HFF-Myc (cell line): Measurements from ENCODE around the gene FAM234B.

ENCODE experiments used
- DNase-seq: peaks from one replicate; pipeline ENCODE4 v3.0.0-alpha.2; 2011; ENCODE audit warnings: low read depth; ENCODE audit errors: extremely low read depth
- H3K4me3 ChIP-seq: replicated peaks from 2 replicates; pipeline ENCODE4 v1.5.1; 2011; ENCODE audit warnings: low read depth, mild to moderate bottlenecking, control low read depth, low read length
- CTCF ChIP-seq: IDR thresholded peaks from 2 replicates; pipeline ENCODE4 v1.5.1; 2012; ENCODE audit warnings: mild to moderate bottlenecking, low read depth, low read length, control low read depth; ENCODE audit errors: missing control alignments

FAM234B gene

GRCh38 chr12:13093848-13094220, 49.7 kb downstream of the FAM234B start:
- no peak overlapping the region for H3K4me3 ChIP-seq
- TF ChIP-seq CTCF: no peak
- no peak for DNase-seq

DNA sequence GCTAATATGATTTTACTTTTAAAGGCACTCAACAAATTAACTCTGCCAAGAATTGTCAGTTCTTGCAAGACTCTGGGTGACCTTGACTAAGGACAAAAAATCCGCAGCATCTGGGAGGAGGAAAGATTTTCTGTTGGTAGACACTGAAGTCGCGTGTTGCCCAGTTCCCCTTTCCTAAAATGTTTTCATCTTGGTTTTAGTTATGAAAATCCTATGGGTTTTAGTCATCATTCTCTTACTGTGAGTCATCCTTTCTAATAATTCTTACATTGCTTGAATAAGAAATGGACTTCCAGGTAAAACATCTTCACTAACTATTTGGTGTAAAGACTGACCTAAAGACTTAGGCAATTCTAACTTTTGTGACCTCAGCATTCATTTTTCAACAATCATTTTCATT, 50.2 kb downstream of the FAM234B start:
- DNase-seq: no peak
- no peak overlapping the region for H3K4me3 ChIP-seq
- TF ChIP-seq CTCF: no peak

DNA sequence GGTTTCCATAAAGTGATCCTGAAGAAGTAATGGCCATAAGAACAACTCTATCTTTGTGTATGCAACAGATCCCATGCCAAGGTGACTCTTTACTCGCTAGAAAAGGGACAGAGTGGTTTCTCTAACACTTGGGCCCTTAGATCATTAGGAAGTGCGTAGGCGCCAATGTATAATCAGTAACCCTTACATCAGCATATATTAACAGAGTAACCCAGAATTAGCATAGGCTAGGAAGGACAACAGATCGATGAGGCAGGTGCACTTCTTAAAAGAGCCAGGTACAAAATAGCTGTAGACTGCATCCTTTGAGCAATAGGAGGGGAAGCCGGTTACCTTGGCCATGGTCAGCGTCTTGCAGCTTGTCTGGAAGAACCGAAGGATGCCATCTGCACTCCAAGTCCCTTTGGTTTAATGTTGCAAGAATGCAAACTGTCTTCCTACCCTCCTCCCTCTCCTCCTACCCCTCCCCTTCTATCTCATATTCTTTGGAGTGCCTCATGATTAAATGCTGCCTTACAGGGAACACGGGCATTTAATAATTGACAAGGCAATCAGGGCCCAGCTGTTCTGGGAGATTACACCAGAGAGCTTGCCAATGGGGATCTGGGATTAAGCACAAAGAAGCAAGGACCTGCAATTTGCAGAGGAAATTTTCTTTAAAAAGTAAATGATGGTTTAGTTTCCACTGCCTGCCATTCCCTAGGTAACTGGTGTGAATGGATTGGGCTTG, 51.2 kb downstream of the FAM234B start:
- H3K4me3 ChIP-seq: no peak overlapping the region
- no peak for TF ChIP-seq CTCF
- no peak for DNase-seq

DNA sequence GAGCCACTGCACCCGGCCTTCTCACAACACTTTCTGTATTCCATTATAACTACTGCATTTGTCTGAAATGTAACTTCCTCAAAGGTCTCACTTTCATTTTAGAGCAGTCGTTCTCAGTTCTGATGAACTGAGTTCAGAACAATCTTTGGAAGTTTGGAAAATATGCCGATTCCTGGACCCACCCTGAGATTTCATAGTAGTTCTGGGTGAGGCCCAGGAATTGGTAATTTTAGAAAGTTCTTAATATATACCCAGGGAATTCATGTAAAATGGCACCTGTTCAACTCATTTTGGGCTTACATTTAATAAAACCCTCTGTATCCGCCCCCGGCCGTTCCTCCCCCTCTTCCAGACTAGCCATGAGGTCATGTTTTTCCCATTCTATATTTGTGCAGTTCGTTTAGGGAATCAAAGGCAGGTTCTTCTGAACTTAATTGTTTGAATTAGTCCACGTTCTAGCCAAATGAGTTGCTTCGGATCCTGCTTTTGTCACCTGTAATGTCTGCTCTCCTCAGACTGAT, 53.4 kb downstream of the FAM234B start:
- H3K4me3 ChIP-seq: peak overlapping the region; percentile 10; the same call in 1 of the 2 replicates
- TF ChIP-seq CTCF: no peak

DNA sequence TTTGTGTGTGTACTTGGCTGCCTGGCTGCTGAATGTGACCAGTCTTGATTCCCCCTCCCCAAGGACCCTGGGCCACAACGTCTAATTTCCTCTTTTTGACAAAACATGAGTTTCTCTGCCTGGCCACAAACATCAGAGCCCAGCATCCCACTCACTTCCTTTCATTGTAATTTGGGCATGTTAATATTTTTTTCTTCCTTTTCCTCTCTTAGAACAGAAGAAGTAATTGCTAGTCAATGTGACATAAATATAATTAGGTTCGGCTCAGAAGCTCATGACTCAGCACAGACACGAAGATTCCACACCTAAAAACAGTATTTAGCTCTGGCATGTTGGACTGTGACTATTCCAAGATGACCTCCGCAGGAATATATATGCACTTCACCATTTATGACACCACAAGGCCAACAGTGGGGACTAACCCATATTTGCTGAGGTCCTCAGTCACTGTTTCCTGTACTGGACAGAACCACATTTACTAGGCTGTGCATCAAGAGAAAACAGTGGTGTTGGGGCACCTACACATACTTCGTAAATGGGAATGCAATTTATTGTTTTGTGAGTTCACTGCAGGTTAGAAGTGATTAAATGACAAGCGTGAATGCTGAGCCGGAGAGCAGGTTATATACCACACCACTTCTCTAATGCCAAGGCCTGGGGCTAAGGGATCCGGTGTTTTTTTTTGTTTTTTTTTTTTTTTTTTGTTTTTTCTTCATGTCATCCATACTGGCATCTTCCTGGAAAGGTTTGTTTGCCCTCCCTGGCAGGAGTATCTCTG, 55.1 kb downstream of the FAM234B start:
- H3K4me3 ChIP-seq: no peak overlapping the region; the same call in 1 of the 2 replicates
- TF ChIP-seq CTCF: no peak

More for the DNA sequence above, 53.4 kb downstream of the FAM234B start:
- DNase-seq: no peak

DNA sequence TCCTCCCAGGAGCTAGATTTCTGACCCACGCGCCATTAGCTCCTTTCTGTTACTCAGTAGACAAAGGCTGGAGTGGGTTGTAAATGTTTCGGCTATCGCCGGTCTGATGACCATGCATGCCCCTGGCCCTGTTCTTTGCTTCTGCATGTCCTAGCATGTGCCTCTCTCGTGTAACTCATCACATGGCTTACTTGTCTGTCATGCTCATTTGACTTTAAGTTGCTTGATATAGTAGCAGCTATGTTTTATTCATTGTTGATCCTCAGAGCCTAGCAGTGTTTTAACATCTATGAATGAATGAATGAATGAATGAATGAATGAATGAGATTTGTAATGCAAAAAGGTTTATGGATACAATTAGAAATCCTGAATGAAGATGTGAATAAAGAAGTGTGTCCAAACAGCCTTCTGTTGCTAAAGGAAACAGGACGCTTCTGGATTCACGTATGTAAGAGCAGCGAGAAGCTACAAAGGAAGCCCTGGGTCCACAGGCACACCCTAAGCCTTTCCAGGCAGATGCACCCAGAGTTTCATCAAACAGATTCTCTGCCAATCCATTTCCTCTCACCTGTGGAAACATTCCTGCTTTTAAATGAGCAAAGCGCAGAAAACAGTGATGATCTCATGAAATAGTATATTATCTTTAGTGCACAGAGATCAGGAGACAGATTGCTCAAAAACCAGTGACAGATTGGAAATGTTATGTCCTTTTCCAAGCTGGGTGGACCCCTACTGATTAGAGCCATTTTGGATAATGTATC, 55.8 kb downstream of the FAM234B start:
- TF ChIP-seq CTCF: no peak
- H3K4me3 ChIP-seq: peak overlapping the region; percentile 37
- no peak for DNase-seq

More for the DNA sequence above, 55.1 kb downstream of the FAM234B start:
- DNase-seq: no peak
